Measurements from ENCODE around the gene SLC28A2. TPM values are rescaled to one million over a fixed set of nuclear protein-coding genes. Genes with fewer than 3 reads are reported as not detected.
"Not testable (repeated sequence)": the region's sequence is repeated elsewhere in the genome, so short reads cannot be mapped to it uniquely, and the experiment has no call there.

SLC28A2 gene
- polyA plus RNA-seq, 3 donors = 0.40 to 0.44 (median 0.43) TPM

DNA sequence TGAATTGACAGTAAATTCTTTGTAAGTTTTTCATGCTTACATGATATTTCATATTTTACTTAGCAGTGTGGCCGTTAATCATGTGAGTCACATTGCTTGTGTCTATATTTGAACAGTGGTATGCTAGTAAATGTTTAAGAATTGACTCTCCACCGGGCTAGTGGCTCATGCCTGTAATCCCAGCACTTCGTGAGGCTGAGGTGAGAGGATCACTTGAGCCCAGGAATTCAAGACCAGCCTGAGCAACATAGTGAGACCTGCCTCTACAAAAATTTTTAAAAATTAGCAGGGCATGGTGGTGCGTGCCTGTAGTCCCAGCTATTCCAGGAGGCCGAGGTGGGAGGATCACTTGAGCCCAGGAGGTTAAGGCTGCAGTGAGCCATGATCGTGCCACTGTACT, 2.8 kb downstream of the SLC28A2 start:
- DNase-seq (ENCODE audit: low read depth in 3 of 3, low spot score in 2 of 3) = not testable (repeated sequence)

DNA sequence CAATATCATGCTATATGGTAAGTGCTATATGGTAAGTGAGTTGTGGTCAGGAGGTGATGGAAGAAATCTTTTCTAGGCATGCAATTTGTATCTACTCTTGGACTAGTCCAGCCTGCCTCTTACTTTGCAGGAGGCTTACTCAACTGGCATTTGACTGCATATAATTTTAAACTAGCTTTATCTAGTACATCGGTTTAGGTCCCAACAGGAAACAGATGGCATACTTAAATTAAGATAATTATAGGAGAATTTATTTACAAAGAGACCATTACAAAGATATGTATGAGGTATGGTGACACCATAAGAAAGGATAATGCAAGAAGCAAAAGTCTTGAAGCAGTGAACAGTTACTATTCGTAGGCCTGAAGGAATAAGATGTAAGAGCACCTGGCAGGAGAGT, 7.8 kb downstream of the SLC28A2 start:
- DNase-seq (ENCODE audit: low read depth in 3 of 3, low spot score in 2 of 3) = no peak

DNA sequence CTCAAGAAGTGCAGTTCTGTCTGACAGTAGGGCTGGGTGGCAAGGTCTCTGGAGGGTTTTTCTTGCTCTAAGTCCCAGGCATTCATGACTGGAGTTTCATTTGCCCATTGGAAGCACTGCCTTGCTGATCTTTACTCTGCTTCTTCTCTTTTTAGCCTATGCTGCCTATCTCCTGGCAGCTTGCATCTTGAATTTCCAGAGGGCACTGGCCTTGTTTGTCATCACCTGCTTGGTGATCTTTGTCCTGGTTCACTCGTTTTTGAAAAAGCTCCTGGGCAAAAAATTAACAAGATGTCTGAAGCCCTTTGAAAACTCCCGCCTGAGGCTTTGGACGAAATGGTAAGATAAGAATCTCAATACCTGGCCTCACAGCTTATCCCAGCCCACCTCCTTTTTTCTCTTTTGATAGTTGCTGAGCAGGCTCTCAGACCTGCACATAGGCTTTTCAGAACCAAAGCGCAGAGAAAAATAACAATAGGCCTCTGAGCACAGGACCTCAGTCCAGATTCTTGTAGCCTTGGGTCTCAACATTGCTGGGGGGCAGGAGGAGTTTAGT, 10.9 kb downstream of the SLC28A2 start:
- no peak for DNase-seq (ENCODE audit: low read depth in 3 of 3, low spot score in 2 of 3)

DNA sequence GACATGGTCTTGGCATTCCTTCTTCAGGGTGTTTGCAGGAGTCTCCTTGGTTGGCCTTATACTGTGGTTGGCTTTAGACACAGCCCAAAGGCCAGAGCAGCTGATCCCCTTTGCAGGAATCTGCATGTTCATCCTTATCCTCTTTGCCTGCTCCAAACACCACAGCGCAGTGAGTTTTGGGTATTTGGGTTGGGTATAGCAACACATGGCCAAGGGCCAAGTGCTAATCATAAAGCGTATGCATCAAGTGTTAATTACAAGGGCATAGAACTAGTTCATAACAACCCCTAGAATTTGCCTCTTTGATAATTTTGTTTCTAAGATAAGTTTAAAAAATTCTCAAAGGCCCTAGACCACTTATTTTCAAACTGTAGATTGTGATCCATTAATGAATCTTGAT, 11.8 kb downstream of the SLC28A2 start:
- no peak for DNase-seq (ENCODE audit: low read depth in 3 of 3, low spot score in 2 of 3)

DNA sequence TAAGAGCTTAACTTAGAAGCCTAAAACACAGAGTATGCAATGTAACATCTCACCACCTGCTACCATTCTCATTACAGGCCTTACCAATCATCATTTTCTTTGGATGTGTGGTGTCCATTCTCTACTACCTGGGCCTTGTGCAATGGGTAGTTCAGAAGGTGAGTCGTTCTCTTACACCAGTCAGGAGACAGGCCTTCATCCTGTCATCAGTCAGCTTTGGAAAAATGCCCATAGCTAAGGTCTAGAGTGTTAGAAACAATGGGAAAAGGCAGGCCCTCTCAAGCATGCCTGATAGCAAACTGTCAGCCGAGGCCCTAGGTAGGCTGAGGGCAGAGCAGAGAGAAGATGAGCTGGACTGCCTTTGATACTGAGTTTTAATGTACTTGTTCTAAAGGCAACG, 13.5 kb downstream of the SLC28A2 start:
- no peak for DNase-seq (ENCODE audit: low read depth in 3 of 3, low spot score in 2 of 3)

DNA sequence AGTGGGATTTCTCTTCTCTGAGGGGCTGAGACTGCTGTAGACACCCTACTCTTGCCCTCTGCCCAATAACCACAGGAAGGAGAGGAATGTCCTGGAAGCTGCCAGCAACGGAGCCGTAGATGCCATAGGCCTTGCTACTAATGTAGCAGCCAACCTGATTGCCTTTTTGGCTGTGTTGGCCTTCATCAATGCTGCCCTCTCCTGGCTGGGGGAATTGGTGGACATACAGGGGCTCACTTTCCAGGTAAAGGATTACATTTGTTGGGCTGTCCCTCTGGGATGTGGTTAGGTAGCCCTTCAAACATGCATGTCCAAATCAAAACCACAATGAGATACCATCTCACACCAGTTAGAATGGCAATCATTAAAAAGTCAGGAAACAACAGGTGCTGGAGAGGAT, 16.1 kb downstream of the SLC28A2 start:
- DNase-seq (ENCODE audit: low read depth in 3 of 3, low spot score in 2 of 3) = no peak

DNA sequence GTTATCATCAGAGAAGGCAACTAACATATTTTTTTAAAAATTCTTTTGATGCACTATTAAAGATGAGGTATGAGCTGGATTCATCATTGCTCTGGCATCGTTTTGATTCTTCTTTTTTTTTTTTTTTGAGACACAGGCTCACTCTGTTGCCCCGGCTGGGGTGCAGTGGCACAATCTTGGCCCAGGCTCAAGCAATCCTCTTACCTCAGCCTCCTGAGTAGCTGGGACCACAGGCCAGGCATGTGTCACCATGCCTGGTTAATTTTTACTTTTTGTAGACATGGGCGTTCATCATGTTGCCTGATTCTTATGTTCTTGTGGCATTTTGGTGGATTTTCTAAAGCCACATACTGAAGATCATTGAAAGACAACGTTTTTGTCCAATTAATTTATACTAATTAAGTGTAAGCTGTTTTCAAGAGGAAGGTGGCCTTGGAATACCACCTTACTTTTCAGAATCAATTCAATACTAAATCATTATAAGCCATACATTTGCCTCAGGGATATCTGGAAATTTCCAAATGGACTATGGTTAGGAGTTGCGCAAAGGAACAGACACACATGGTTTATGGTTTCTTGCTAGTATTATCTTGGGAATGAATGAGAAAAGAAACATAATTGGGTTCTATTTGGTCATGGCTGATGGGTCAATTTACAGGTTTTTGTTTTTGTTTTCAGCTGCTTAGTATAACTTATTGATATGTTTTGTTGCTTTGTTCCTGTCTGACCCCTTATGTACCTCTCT, 22.8 kb downstream of the SLC28A2 start:
- DNase-seq (ENCODE audit: low read depth in 3 of 3, low spot score in 2 of 3) = no peak

DNA sequence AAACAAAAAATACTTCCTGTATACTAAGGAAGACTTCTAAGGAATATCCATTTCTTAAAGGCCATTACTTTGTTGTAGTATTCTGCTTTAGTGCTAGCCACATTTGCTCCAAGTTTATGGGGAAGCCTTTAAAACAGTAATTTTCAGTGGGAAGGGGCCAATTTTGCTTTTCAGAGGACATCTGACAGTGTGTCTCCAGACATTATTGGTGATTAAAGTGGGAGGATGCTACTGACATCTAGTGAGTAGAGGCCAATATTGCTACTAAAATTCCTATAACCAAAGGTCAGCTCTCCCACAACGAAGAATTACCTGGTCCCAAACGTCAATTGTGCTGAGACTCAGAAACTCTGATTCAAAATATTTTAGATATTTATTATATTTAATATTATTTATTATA, 24.8 kb downstream of the SLC28A2 start:
- no peak for DNase-seq (ENCODE audit: low read depth in 3 of 3, low spot score in 2 of 3)

DNA sequence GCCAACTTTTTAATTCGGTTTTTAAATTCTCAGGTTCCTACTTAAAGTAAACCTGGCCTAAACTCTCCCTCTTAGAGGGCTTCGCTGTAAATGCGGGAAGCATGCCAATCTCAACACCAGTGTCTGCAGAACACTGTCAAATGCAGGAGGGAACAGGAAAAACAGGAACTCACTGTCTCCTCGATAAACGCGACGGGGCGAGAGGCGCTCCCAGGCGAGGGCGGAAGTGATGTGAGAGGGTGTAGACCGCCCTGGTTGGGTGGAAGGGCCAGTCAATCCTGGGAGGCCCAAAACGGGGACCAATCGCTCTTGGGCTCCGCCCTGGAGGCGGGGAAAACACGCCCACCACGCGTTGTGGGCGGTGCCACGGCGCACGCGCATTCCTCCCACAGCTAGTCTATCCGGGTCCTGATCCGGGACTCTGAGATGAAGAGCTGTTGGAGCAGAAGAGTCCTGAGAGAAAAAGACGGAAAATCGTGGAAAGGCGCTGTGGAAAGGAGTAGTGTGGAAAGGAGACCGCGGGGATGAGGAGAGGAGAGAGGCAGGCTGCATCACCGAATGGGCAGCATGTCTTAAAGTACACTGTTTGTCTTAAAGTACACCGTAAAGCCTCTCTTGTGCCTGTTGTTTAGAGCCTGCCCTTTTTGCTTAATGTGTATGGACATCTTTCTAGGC, 27.1 kb downstream of the SLC28A2 start:
- peak; percentile 92 to 96 (median 96) for DNase-seq (ENCODE audit: low read depth in 3 of 3, low spot score in 2 of 3)

DNA sequence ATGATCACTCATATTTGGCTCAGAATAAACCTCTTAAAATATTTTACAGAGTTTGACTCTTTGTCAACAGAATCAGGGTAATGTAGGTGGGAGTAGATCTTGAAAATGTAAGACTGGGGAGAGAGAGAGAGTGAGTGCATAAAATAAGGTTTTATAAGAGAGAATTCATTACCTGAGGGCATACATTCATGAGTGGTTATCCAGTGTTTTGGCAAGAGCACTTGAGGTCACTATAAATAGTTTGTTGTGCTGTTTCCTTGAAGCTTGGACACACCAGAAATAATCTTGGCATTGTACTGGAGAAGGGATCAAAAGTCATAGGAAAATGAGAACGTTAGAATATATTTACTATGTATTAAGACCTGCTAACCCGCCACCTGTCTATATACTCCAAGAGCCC, 33.4 kb downstream of the SLC28A2 start:
- DNase-seq (ENCODE audit: low read depth in 3 of 3, low spot score in 2 of 3) = no peak

DNA sequence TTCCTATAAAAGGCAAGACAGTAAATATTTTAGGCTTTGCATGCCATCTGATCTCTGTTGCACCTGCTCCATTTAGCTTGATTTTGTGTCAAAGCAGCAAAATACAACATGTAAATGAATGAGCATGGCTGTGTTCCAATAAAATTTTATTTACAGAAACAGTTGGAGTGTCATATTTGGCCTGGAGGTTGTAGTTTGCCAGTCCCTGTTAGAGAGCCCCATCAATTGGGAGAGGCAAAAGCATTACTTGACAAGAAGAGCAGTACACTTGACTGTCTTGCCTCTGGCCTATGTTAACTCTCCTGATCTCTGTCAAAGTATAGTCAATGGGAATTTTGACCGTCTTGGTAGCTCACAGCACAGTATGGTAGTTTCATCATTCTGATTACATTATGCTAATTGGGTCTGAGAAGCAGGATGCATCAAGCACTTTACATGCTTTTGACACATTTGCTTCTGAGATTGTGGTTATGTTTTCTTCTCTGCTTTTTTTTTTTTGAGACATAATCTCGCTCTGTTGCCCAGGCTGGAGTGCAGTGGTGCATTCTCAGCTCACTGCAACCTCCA, 35.4 kb downstream of the SLC28A2 start:
- no peak for DNase-seq (ENCODE audit: low read depth in 3 of 3, low spot score in 2 of 3)

DNA sequence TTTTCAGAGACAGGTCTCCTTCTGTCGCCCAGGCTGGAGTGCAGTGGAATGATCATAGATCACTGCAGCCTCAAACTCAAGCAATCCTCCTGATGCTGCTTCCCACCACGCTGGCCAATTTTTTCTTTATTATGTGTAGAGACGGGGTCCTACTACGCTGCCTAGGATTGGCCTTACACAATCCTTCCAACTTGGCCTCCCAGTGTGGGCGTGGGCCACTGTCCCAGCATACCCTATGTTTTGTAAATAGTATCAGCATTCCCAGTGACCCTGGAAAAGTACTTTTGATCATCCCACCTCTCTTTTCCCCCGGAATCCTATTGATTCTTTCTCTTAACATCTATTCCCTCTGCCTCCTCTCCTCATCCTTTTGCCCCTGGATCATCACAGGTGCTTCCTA, 36.9 kb downstream of the SLC28A2 start:
- DNase-seq (ENCODE audit: low read depth in 3 of 3, low spot score in 2 of 3) = no peak

DNA sequence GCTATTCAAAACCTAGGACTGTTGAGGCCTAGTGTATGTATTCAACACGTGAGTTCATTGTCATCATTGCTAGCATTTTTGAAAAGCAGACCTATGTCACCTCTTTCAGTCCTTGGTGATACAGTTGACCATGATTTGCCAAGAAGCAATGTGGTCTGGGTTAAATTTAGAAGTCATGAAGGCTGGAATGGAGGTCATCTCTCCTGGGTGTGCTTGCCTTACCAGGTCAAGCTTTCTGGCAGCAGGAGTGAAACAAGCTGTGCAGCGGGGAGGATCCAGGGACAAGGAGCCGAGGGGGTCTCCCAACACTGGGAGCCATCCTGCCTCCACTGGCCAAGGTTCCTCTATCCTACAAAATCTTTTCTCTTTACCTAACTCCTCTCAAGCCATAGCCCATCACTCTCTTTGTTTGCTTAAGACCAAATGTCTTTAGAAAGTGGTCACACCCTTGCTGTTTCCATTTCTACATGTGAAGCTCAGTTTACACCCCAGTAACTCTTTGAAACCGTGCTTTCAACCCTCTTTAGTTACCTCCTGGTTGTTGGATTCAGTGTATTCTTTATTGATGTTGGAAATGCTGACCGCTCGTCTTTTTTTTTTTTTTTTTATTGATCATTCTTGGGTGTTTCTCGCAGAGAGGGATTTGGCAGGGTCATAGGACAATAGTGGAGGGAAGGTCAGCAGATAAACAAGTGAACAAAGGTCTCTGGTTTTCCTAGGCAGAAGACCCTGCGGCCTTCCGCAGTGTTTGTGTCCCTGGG, 40.0 kb downstream of the SLC28A2 start:
- DNase-seq (ENCODE audit: low read depth in 3 of 3, low spot score in 2 of 3) = no peak

DNA sequence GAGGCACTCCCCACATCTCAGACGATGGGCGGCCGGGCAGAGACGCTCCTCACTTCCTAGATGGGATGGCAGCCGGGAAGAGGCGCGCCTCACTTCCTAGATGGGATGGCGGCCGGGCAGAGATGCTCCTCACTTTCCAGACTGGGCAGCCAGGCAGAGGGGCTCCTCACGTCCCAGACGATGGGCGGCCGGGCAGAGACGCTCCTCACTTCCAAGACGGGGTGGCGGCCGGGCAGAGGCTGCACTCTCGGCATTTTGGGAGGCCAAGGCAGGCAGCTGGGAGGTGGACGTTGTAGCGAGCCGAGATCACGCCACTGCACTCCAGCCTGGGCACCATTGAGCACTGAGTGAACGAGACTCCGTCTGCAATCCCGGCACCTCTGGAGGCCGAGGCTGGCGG, 41.3 kb downstream of the SLC28A2 start:
- not testable (repeated sequence) for DNase-seq (ENCODE audit: low read depth in 3 of 3, low spot score in 2 of 3)

DNA sequence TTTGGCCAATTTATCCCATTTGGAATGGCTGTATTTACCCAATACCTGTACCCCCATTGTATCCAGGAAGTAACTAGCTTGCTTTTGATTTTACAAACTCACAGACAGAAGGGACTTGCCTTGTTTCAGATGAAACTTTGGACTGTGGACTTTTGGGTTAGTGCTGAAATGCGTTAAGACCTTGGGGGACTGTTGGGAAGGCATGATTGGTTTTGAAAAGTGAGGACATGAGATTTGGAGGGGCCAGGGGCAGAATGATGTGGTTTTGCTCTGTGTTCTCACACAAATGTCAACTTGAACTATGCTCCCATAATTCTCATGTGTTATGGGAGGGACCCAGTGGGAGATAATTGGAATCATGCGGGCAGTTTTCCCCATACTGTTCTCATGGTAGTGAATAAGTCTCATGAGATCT, 46.9 kb downstream of the SLC28A2 start:
- DNase-seq (ENCODE audit: low read depth in 3 of 3, low spot score in 2 of 3) = not testable (repeated sequence)

DNA sequence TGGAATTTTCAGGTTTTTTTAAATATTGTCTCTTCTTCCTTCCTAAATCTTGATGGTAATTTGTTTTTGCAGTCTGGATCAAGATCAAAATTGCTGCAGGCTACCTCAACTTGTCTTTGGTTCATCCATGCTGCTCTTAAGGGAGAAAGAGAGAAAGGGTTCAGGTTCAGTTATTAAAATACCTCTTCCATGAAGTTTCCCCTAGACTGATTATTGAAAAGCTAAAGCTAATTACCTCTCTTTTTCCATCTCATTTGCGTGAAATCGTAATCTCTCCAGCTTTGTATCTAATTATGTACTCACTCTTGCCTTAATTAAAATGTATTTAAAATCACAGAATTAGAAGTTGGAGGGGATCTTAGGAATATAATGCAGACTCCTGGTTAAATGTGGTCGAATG, 52.7 kb downstream of the SLC28A2 start:
- no peak for DNase-seq (ENCODE audit: low read depth in 3 of 3, low spot score in 2 of 3)

DNA sequence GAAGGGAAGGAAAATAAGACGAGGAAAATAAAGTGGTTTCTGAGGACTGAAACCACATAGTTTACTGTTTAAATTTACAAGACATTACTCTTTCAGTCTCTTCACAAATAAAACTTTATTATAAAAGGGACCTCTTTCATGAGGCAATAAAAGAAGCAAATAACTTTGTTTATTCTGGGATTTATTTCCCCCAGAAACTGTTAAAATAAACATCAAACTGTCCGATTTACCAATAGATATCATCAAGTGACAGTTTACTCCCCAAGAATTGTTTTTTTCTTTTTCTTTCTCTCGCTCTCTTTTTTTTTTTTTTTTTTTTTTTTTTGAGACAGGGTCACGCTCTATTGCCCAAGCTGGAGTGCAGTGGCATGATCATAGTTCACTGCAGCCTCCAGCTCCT, 54.1 kb downstream of the SLC28A2 start:
- DNase-seq (ENCODE audit: low read depth in 3 of 3, low spot score in 2 of 3) = no peak

DNA sequence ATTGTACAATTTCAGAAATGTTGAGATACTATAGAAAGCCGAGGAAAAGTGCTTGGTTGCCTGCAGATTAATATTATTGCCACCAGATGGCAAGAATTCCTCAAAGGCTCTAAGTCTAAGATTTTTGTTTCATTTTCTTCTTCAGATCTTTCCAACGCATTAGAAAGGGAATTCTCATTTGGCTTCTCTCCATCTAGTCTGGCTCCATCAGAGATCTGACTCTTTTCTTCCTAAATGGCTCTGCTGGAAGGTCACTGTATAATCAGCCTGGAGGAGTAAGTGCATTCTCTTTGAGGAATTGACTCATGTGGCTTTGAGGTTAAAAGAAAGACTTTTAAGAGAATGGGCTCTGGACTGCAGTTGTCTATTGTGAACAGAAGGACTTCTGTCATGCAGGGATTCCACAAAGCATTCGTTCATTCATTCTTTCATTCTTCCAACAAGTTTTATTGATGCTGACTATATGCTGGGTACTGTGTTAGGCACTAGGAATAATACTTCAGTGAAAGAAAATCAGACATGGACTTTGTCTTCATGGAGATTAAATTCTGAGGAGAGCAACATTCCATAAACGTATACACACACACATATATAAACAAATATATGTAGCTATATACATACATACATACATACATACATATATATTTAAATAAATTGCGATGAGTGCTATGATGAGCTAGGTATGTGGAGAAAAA, 55.3 kb downstream of the SLC28A2 start:
- DNase-seq (ENCODE audit: low read depth in 3 of 3, low spot score in 2 of 3) = peak in 2 of 3 donors; percentile 14 to 40

DNA sequence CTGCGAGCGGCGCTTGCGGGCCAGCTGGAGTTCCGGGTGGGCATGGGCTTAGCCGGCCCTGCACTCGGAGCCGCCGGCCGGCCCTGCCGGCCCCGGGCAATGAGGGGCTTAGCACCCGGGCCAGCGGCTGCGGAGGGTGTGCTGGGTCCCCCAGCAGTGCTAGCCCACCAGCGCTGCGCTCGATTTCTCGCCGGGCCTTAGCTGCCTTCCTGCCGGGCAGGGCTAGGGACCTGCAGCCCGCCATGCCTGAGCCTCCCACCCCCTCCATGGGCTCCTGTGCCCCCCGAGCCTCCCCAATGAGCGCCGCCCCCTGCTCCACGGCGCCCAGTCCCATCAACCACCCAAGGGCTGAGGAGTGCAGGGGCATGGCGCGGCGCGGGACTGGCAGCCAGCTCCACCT, 62.1 kb downstream of the SLC28A2 start:
- not testable (repeated sequence) for DNase-seq (ENCODE audit: low read depth in 3 of 3, low spot score in 2 of 3)

DNA sequence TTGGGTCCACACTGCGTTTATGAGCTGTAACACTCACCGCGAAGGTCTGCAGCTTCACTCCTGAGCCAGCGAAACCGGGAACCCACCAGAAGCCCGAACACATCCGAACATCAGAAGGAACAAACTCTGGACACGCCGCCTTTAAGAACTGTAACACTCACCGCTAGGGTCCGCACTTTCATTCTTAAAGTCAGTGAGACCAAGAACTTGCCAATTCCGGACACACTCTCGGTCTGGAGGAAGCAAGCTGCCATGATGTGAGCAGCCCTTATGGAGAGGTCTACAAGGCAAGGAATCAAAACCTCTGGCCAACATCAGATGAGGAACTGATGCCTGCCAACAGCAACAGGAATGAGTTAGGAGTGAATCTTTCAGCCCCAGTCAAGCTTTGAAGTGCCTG, 62.9 kb downstream of the SLC28A2 start:
- DNase-seq (ENCODE audit: low read depth in 3 of 3, low spot score in 2 of 3) = no peak
